PC-3 (cell line): ENCODE measurements around the gene STOX2. TPM values are rescaled to one million over a fixed set of nuclear protein-coding genes. Genes with fewer than 3 reads are reported as not detected.
A peak's percentile ranks its signal among the peaks of the same experiment; 100 is the strongest.

ENCODE experiments used
- ATAC-seq: fragments of 200-7000 bp; cut with Tn5 transposase; 2 replicates; pipeline ENCODE4 v1.9.1; 2020; ENCODE audit warnings: mild to moderate bottlenecking, moderate library complexity
- BruUV-seq: library from RNA; stranded (reverse); fragments of 400-500 nt; replicated peaks from 2 replicates; lab custom pipeline; 2021; lab: Mats Ljungman, UMichigan
- CTCF ChIA-PET: fragments of 300-600 bp; sonication (Branson Sonifier 250); formaldehyde crosslinking; loops from one replicate; lab custom pipeline; 2022; ENCODE audit warnings: antibody characterized with exemption; lab: Charles Lee
- POLR2A ChIA-PET: fragments of 300-600 bp; sonication (Branson Sonifier 250); formaldehyde crosslinking; loops from one replicate; lab custom pipeline; 2022; ENCODE audit warnings: antibody characterized with exemption; ENCODE audit not compliant: unreplicated experiment; lab: Charles Lee
- DNase-seq: peaks from one replicate; pipeline ENCODE4 v3.0.0-alpha.2; 2015
- H2AFZ ChIP-seq: fragments of 300-600 bp; sonication (generic); 2 replicates; pipeline ENCODE4 v1.6.0; 2016; ENCODE audit warnings: antibody characterized with exemption, low read length
- H3F3A ChIP-seq: fragments of 300-600 bp; sonication (generic); one replicate; pipeline ENCODE4 v1.6.0; 2017; ENCODE audit warnings: antibody characterized with exemption, low read length, control low read depth, mild to moderate bottlenecking; ENCODE audit not compliant: unreplicated experiment
- H3K27ac ChIP-seq: fragments of 300-600 bp; sonication (generic); 2 replicates; pipeline ENCODE4 v1.5.1; 2016; ENCODE audit warnings: mild to moderate bottlenecking, low read length
- H3K27me3 ChIP-seq: fragments of 300-600 bp; sonication (generic); 2 replicates; pipeline ENCODE4 v1.6.1; 2016; ENCODE audit warnings: low read length, mixed read lengths
- H3K36me3 ChIP-seq: fragments of 300-600 bp; sonication (generic); 2 replicates; pipeline ENCODE4 v1.6.1; 2016; ENCODE audit warnings: low read depth, mixed run types, low read length, mixed read lengths
- H3K4me1 ChIP-seq: fragments of 300-600 bp; sonication (generic); 2 replicates; pipeline ENCODE4 v1.5.1; 2016; ENCODE audit warnings: low read length; ENCODE audit not compliant: insufficient read depth
- H3K4me2 ChIP-seq: fragments of 300-600 bp; sonication (generic); 2 replicates; pipeline ENCODE4 v1.6.0; 2016; ENCODE audit warnings: low read length
- H3K4me3 ChIP-seq: fragments of 300-600 bp; sonication (generic); 2 replicates; pipeline ENCODE4 v1.5.1; 2016; ENCODE audit warnings: mild to moderate bottlenecking, low read length, mixed read lengths
- H3K79me2 ChIP-seq: fragments of 300-600 bp; sonication (generic); 2 replicates; pipeline ENCODE4 v1.6.1; 2017; ENCODE audit warnings: low read length, mixed read lengths
- H3K9ac ChIP-seq: fragments of 300-600 bp; sonication (generic); 2 replicates; pipeline ENCODE4 v1.6.0; 2016; ENCODE audit warnings: mild to moderate bottlenecking, low read length
- H3K9me2 ChIP-seq: fragments of 300-600 bp; sonication (generic); replicated peaks from 2 replicates; pipeline ENCODE4 v1.6.1; 2016; ENCODE audit warnings: mixed run types, low read length, mixed read lengths
- H3K9me3 ChIP-seq: fragments of 300-600 bp; sonication (generic); 2 replicates; pipeline ENCODE4 v1.6.1; 2016; ENCODE audit warnings: low read length, mixed read lengths
- H4K20me1 ChIP-seq: fragments of 300-600 bp; sonication (generic); 2 replicates; pipeline ENCODE4 v1.6.1; 2016; ENCODE audit warnings: low read length, mixed read lengths
- CTCF ChIP-seq: fragments of 300-600 bp; sonication (generic); conservative IDR thresholded peaks from 2 replicates; pipeline ENCODE4 v1.5.1; 2017; ENCODE audit warnings: antibody characterized with exemption, low read depth, mild to moderate bottlenecking, low read length
- EZH2 ChIP-seq: fragments of 300-600 bp; sonication (generic); IDR thresholded peaks from one replicate; pipeline ENCODE4 v1.6.1; 2017; ENCODE audit warnings: antibody characterized with exemption, mild to moderate bottlenecking, low read length; ENCODE audit not compliant: unreplicated experiment
- EZH2phosphoT487 ChIP-seq: fragments of 300-600 bp; sonication (generic); IDR thresholded peaks from 2 replicates; pipeline ENCODE4 v1.6.1; 2018; ENCODE audit warnings: mild to moderate bottlenecking, antibody characterized with exemption, low read length, borderline replicate concordance
- intact Hi-C: fragments of 100-400 bp; cut with micrococcal nuclease; formaldehyde crosslinking; loops from 2 replicates; pipeline ENCODE4 v1.9.0; 2023
- total RNA-seq: library from RNA; depleted of rRNA; stranded (reverse); fragments of >200 nt; gene quantifications from 2 replicates; pipeline ENCODE4 v1.2.3, GENCODE V29; 2014

Gene STOX2
- total RNA-seq, 1 experiment from 2014 or later, result 3.6 TPM

DNA sequence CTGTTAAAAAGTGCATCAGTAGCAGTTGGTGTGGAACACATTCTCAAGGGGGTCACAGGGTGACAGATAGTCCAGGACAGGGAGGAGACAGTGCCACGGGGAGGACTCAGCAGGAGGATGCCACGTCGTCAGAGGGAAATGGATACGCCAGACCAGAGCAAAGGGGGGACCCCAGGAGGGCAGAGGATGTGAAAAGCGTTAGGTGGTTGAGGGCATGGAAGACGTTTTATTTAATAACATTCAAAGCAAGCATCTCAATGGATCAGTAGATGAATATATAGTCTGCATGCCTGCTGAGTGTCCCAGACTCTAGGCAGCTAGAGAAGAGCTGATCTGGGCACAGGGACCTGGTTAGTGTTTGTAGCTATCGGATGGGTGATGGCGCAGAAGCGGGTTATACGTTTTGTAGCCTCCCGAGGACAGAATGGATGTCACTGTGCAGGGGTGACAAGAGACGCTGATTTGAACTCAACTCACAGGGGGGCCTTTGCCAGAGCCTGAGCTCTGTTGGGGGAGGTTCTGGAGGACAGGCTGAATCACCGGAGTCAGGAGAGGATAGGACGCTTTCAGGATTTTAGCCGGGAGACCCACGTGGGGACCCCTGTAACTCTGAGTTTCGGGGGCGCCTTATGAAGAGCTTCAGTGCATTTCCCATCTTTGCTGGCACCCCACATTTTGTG is 81.3 kb downstream of the STOX2 start:
- Histone ChIP-seq H3K9me3 (no peaks in the 10 kb centered on the region), H3K27ac (no peak overlapping the region), H2AFZ (no peak overlapping the region), H3F3A (no peaks in the 10 kb centered on the region), H3K36me3 (no peaks in the 10 kb centered on the region), H4K20me1 (no peaks in the 10 kb centered on the region), H3K27me3 (no peaks in the 10 kb centered on the region), H3K79me2 (no peaks in the 10 kb centered on the region; the same call in 1 of the 2 replicates), H3K9ac (no peak overlapping the region), H3K4me3 (no peak overlapping the region), H3K4me1 (peaks cover 14% of the 10 kb centered on the region), H3K4me2 (no peak overlapping the region), H3K9me2 (no peaks in the 10 kb centered on the region)
- BruUV-seq, result no TSS peak
- intact Hi-C loops, result no loop called here
- ATAC-seq (no peak), DNase-seq (no peak)
- POLR2A ChIA-PET, result no interaction called here
- CTCF ChIA-PET, result no interaction called here
- no peak for TF ChIP-seq CTCF
- TF ChIP-seq EZH2, result no peak
- TF ChIP-seq EZH2phosphoT487, result no peak

- Histone ChIP-seq H3K4me3 (peak overlapping the region; percentile 71), H3K9ac (peak overlapping the region; percentile 49), H3K9me3 (no peaks in the 10 kb centered on the region), H4K20me1 (no peaks in the 10 kb centered on the region), H2AFZ (peak overlapping the region; percentile 95), H3K79me2 (no peaks in the 10 kb centered on the region; the same call in 1 of the 2 replicates), H3K9me2 (no peaks in the 10 kb centered on the region), H3F3A (no peaks in the 10 kb centered on the region), H3K4me2 (peak overlapping the region; percentile 95), H3K4me1 (peaks cover 14% of the 10 kb centered on the region), H3K27ac (peak overlapping the region; percentile 72), H3K36me3 (no peaks in the 10 kb centered on the region), H3K27me3 (no peaks in the 10 kb centered on the region)
- DNase-seq (peak; percentile 76), ATAC-seq (peak; percentile 85)
- ChIA-PET POLR2A (interaction anchor here (0.5 to 0.6 kb wide), 2 partner anchors 550 to 848 kb away, joined by 3 to 4 read pairs; no protein-coding TSS in a partner anchor), CTCF (no interaction called here)
- TF ChIP-seq CTCF, result no peak
- BruUV-seq, result no TSS peak
- intact Hi-C loops, result no loop called here
Measured at GRCh38 chr4:183986971-183987946, 82.2 kb downstream of the STOX2 start.
